ENCODE results near the gene VWA8.
A peak's percentile ranks its signal among the peaks of the same experiment; 100 is the strongest.
"Not testable (repeated sequence)": the region's sequence is repeated elsewhere in the genome, so short reads cannot be mapped to it uniquely, and the experiment has no call there.

VWA8 gene

DNA sequence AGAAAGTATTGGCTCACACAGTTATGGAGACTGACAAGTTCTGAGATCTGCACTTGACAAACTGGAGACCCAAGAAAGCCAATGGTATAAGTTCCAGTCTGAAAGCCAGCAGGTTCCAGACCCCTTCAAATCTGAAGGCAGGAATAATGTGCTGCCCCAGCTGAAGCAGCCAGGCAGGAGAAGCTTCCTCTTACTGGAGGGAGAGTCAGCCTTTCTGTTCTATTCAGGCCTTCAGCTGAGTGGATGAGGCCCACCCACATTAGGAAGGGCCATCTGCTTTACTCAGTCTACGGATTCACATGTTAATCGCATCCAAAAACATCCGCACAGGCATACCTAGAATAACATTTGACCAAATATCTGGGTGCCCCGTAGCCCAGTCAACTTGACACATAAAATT is 8.2 kb upstream of the VWA8 start:
- Histone ChIP-seq H3K27me3 (ENCODE audit: insufficient read depth, low read length) (no peaks in the 10 kb centered on the region), H3K36me3 (ENCODE audit: insufficient read depth, low read length) (no peaks in the 10 kb centered on the region), H2AFZ (ENCODE audit: low read length, unreplicated experiment) (no peak overlapping the region), H3K79me2 (ENCODE audit: control insufficient read depth, insufficient read depth, low read length, unreplicated experiment) (no peaks in the 10 kb centered on the region), H3K27ac (ENCODE audit: low read depth, low read length) (no peak overlapping the region), H3K4me1 (ENCODE audit: control insufficient read depth, insufficient read depth, low read length, unreplicated experiment) (no peaks in the 10 kb centered on the region), H3K4me3 (ENCODE audit: low read depth, low read length) (no peak overlapping the region)

- Histone ChIP-seq H3K4me1 (ENCODE audit: control insufficient read depth, insufficient read depth, low read length, unreplicated experiment) (no peaks in the 10 kb centered on the region), H3K27ac (ENCODE audit: low read depth, low read length) (no peak overlapping the region), H3K79me2 (ENCODE audit: control insufficient read depth, insufficient read depth, low read length, unreplicated experiment) (no peaks in the 10 kb centered on the region), H3K27me3 (ENCODE audit: insufficient read depth, low read length) (no peaks in the 10 kb centered on the region), H2AFZ (ENCODE audit: low read length, unreplicated experiment) (no peak overlapping the region), H3K4me3 (ENCODE audit: low read depth, low read length) (no peak overlapping the region), H3K36me3 (ENCODE audit: insufficient read depth, low read length) (no peaks in the 10 kb centered on the region)
Measured at GRCh38 chr13:41966671-41967070, 5.8 kb upstream of the VWA8 start.

DNA sequence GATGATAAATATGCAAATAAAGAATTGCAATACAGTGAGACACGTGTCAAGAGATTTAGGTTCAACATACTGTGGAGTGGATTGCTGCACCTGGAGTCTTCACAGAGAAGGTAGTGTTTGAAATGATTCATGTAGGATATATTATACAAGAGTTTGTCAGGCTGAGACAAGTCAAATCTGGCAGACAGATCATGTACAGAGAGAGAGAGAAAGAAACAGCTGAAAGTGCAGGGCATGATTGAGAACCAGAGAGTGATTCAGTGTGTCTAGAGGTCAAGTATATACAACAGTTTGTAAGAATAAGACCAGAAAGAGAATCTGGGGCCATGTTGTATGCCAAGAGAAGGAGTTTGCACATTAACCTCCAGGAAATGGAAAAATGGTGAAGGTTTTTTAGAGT is 2.1 kb upstream of the VWA8 start:
- H3K79me2 ChIP-seq (ENCODE audit: control insufficient read depth, insufficient read depth, low read length, unreplicated experiment) = peaks cover 18% of the 10 kb centered on the region
- H3K36me3 ChIP-seq (ENCODE audit: insufficient read depth, low read length) = no peaks in the 10 kb centered on the region
- no peak overlapping the region for H2AFZ ChIP-seq (ENCODE audit: low read length, unreplicated experiment)
- H3K27ac ChIP-seq (ENCODE audit: low read depth, low read length) = no peak overlapping the region
- no peak overlapping the region for H3K4me3 ChIP-seq (ENCODE audit: low read depth, low read length)
- H3K4me1 ChIP-seq (ENCODE audit: control insufficient read depth, insufficient read depth, low read length, unreplicated experiment) = peaks cover 11% of the 10 kb centered on the region
- H3K27me3 ChIP-seq (ENCODE audit: insufficient read depth, low read length) = no peaks in the 10 kb centered on the region

DNA sequence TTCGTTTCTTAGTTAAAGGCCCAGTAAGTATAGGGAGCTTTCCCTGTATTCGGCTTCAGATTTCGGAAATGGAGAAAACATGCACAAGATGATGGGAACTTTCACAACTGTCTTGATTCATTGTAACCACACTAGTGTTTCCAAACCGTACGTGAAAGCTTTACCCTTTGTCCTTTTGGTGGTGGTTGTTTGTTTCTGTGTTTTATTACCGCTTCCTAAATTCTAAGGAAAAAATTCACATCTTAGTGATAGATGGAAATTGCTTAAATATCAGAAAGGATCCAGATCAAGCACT is 504 bp upstream of the VWA8 start:
- H3K79me2 ChIP-seq (ENCODE audit: control insufficient read depth, insufficient read depth, low read length, unreplicated experiment) = peaks cover 26% of the 10 kb centered on the region
- peaks cover 12% of the 10 kb centered on the region for H3K4me1 ChIP-seq (ENCODE audit: control insufficient read depth, insufficient read depth, low read length, unreplicated experiment)
- H2AFZ ChIP-seq (ENCODE audit: low read length, unreplicated experiment) = peak overlapping the region; percentile 100
- no peaks in the 10 kb centered on the region for H3K36me3 ChIP-seq (ENCODE audit: insufficient read depth, low read length)
- H3K27me3 ChIP-seq (ENCODE audit: insufficient read depth, low read length) = no peaks in the 10 kb centered on the region
- H3K27ac ChIP-seq (ENCODE audit: low read depth, low read length) = peak overlapping the region; percentile 48
- peak overlapping the region; percentile 80 for H3K4me3 ChIP-seq (ENCODE audit: low read depth, low read length)

GRCh38 chr13:41960211-41960636 is 685 bp downstream of the VWA8 start:
- H3K4me1 ChIP-seq (ENCODE audit: control insufficient read depth, insufficient read depth, low read length, unreplicated experiment) = peaks cover 12% of the 10 kb centered on the region
- no peaks in the 10 kb centered on the region for H3K27me3 ChIP-seq (ENCODE audit: insufficient read depth, low read length)
- H3K79me2 ChIP-seq (ENCODE audit: control insufficient read depth, insufficient read depth, low read length, unreplicated experiment) = peaks cover 38% of the 10 kb centered on the region
- H3K36me3 ChIP-seq (ENCODE audit: insufficient read depth, low read length) = no peaks in the 10 kb centered on the region
- H3K4me3 ChIP-seq (ENCODE audit: low read depth, low read length) = peak overlapping the region; percentile 80
- peak overlapping the region; percentile 100 for H2AFZ ChIP-seq (ENCODE audit: low read length, unreplicated experiment)
- peak overlapping the region; percentile 17; the same call in 1 of the 2 replicates for H3K27ac ChIP-seq (ENCODE audit: low read depth, low read length)

GRCh38 chr13:41956272-41956671 is 4.6 kb downstream of the VWA8 start:
- H3K27ac ChIP-seq (ENCODE audit: low read depth, low read length) = no peak overlapping the region
- no peaks in the 10 kb centered on the region for H3K36me3 ChIP-seq (ENCODE audit: insufficient read depth, low read length)
- peaks cover 49% of the 10 kb centered on the region for H3K79me2 ChIP-seq (ENCODE audit: control insufficient read depth, insufficient read depth, low read length, unreplicated experiment)
- no peak overlapping the region for H2AFZ ChIP-seq (ENCODE audit: low read length, unreplicated experiment)
- no peaks in the 10 kb centered on the region for H3K27me3 ChIP-seq (ENCODE audit: insufficient read depth, low read length)
- H3K4me3 ChIP-seq (ENCODE audit: low read depth, low read length) = no peak overlapping the region
- H3K4me1 ChIP-seq (ENCODE audit: control insufficient read depth, insufficient read depth, low read length, unreplicated experiment) = peaks cover 9% of the 10 kb centered on the region

DNA sequence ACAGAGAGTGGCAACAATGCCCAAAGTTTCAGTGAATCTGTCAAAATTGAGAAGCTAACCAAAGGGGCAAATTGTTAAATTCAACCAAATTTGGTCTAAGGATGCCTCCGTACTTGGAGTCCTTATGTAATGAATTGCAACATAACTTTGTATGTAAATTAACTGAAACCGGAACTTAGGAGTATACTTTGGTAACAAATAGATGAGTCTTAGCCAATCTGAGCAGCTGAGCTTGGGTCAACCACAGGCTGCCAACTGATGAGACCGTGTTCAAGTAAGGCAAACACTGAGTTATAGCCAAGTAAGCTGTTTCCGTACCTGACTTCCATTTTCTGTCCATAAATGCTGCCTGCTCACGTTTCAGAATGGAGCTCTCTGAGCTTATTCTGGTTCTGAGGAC is 5.3 kb downstream of the VWA8 start:
- H2AFZ ChIP-seq (ENCODE audit: low read length, unreplicated experiment) = no peak overlapping the region
- no peaks in the 10 kb centered on the region for H3K27me3 ChIP-seq (ENCODE audit: insufficient read depth, low read length)
- no peak overlapping the region for H3K4me3 ChIP-seq (ENCODE audit: low read depth, low read length)
- no peaks in the 10 kb centered on the region for H3K36me3 ChIP-seq (ENCODE audit: insufficient read depth, low read length)
- H3K4me1 ChIP-seq (ENCODE audit: control insufficient read depth, insufficient read depth, low read length, unreplicated experiment) = peaks cover 8% of the 10 kb centered on the region
- peaks cover 49% of the 10 kb centered on the region for H3K79me2 ChIP-seq (ENCODE audit: control insufficient read depth, insufficient read depth, low read length, unreplicated experiment)
- H3K27ac ChIP-seq (ENCODE audit: low read depth, low read length) = no peak overlapping the region

DNA sequence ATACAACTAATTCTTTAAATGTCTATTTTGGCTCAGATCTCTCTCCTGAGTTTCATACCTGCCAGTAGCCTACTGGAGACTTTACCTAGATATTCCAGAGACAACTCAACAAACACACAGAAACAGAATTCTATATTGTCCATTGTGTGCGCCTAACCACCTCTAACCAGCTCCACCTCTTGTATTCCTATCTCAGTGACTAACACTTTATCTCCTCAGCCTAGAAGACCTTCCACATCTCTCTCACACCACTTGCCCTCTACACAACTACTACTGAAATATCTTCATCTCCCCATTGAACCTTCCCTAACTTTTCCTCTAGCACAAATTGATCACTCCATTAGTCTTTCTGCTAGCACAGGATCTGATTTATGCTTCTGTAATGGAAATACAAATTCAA is 6.7 kb downstream of the VWA8 start:
- Histone ChIP-seq H3K4me3 (ENCODE audit: low read depth, low read length) (no peak overlapping the region), H3K79me2 (ENCODE audit: control insufficient read depth, insufficient read depth, low read length, unreplicated experiment) (peaks cover 43% of the 10 kb centered on the region), H3K27me3 (ENCODE audit: insufficient read depth, low read length) (no peaks in the 10 kb centered on the region), H3K4me1 (ENCODE audit: control insufficient read depth, insufficient read depth, low read length, unreplicated experiment) (peaks cover 8% of the 10 kb centered on the region), H2AFZ (ENCODE audit: low read length, unreplicated experiment) (no peak overlapping the region), H3K27ac (ENCODE audit: low read depth, low read length) (no peak overlapping the region), H3K36me3 (ENCODE audit: insufficient read depth, low read length) (no peaks in the 10 kb centered on the region)

DNA sequence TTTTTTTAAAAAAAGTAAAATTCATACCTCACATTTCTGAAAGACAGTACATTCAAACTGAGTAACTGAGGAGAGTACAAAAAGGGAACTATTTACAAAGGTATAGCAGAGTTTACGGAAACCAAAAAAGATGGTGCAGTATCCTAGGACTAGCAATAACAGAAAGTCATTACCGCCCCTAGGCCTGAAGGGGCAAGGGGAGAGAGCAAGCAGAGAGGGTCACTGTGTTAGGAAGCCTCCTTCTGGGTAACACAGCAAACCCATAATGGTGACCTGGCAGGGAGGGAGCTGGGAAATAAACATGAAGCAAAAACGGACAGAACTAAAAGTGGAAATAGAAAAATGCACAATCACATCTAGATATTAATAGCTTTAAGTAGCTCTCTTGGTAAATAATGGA is 8.2 kb downstream of the VWA8 start:
- Histone ChIP-seq H3K79me2 (ENCODE audit: control insufficient read depth, insufficient read depth, low read length, unreplicated experiment) (peaks cover 28% of the 10 kb centered on the region), H3K4me1 (ENCODE audit: control insufficient read depth, insufficient read depth, low read length, unreplicated experiment) (no peaks in the 10 kb centered on the region), H2AFZ (ENCODE audit: low read length, unreplicated experiment) (no peak overlapping the region), H3K4me3 (ENCODE audit: low read depth, low read length) (no peak overlapping the region), H3K27me3 (ENCODE audit: insufficient read depth, low read length) (no peaks in the 10 kb centered on the region), H3K36me3 (ENCODE audit: insufficient read depth, low read length) (0 out of 2 replicates have a peak, but pooled peaks cover 4% of the 10 kb centered on the region), H3K27ac (ENCODE audit: low read depth, low read length) (no peak overlapping the region)

- H3K79me2 ChIP-seq (ENCODE audit: control insufficient read depth, insufficient read depth, low read length, unreplicated experiment); H3K4me1 ChIP-seq (ENCODE audit: control insufficient read depth, insufficient read depth, low read length, unreplicated experiment); H2AFZ ChIP-seq (ENCODE audit: low read length, unreplicated experiment); H3K27ac ChIP-seq (ENCODE audit: low read depth, low read length); H3K4me3 ChIP-seq (ENCODE audit: low read depth, low read length); H3K27me3 ChIP-seq (ENCODE audit: insufficient read depth, low read length): not testable (repeated sequence)
- peaks cover 17% of the 10 kb centered on the region; the same call in 1 of the 2 replicates for H3K36me3 ChIP-seq (ENCODE audit: insufficient read depth, low read length)
Measured at GRCh38 chr13:41949104-41949503, 11.8 kb downstream of the VWA8 start.

DNA sequence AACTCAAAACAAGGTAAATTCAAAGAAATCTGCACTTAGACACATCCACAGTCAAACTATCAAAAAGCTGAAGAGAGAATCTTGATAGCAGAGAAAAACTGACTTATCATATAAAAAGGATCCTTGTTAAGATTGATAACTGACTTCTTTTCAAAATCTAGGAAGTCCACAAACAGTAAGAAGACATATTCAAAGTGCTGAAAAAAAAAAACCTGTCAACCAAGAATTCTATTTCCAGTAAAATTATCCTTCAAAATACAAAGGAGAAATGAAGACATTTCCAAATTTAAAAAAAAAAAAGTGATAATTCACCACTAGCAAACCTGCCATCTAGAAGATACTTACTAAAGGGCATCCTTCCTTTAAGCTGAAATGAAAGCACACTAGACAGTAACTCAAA is 15.0 kb downstream of the VWA8 start:
- peaks cover 17% of the 10 kb centered on the region; the same call in 1 of the 2 replicates for H3K36me3 ChIP-seq (ENCODE audit: insufficient read depth, low read length)
- peaks cover 3% of the 10 kb centered on the region for H3K79me2 ChIP-seq (ENCODE audit: control insufficient read depth, insufficient read depth, low read length, unreplicated experiment)
- H3K4me1 ChIP-seq (ENCODE audit: control insufficient read depth, insufficient read depth, low read length, unreplicated experiment) = no peaks in the 10 kb centered on the region
- no peaks in the 10 kb centered on the region for H3K27me3 ChIP-seq (ENCODE audit: insufficient read depth, low read length)
- H3K4me3 ChIP-seq (ENCODE audit: low read depth, low read length) = no peak overlapping the region
- no peak overlapping the region for H2AFZ ChIP-seq (ENCODE audit: low read length, unreplicated experiment)
- H3K27ac ChIP-seq (ENCODE audit: low read depth, low read length) = no peak overlapping the region
